Body of pancreas (tissue), 4 donors: Measurements from ENCODE around the gene NRP1.

Experiments
- CTCF ChIP-seq, 7 experiments: fragments of 450-650 bp in 4 of 7; fragments of 200-600 bp in 3 of 7; sonication (generic) in 3 of 7; IDR thresholded peaks; one replicate each; pipeline ENCODE4 v1.5.1; 2016 to 2019; ENCODE audit warnings: antibody characterized with exemption in 7 of 7
- POLR2A ChIP-seq, 3 donors: fragments of 450-650 bp; IDR thresholded peaks; one replicate each; pipeline ENCODE4 v1.6.1; 2016; ENCODE audit warnings: antibody characterized with exemption in 3 of 3, mild to moderate bottlenecking in 2 of 3

- TF ChIP-seq POLR2A (IDR thresholded peaks at IDR 0.05) (no peak), CTCF (IDR thresholded peaks at IDR 0.05) (no peak)
These were observed 200.9 kb downstream of the NRP1 start for GRCh38 chr10:33133557-33133956.
